ENCODE results near the gene VCP.

VCP gene

DNA sequence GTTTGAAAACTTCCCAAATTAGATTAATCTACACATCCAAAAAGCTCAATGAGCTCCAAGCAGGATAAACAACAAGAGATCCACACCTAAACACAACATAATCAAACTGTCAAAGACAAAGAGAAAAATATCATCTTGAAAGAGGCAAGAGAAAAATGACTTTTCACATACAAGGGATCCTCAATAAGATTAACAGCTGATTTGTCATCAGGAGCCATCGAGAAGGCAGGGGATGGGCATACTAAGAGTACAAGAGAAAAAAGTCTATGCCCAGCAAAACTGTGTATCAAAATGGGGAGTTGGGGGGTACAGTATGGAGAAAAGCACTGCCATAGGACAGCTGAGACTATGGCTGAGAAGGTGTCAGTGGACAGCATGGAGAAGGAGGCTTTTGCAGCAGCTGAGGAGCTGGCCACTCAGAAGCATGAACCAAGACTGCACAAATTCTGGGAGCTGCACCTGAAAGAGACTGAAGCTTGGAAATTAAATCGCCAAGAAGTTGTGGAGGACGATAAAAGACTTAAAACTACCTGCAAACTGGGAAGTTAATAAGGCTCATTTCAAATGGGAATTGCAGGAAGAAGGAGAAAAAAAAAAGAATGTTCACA is 62.0 kb downstream of the VCP start:
- TF ChIP-seq, protein P1, sequence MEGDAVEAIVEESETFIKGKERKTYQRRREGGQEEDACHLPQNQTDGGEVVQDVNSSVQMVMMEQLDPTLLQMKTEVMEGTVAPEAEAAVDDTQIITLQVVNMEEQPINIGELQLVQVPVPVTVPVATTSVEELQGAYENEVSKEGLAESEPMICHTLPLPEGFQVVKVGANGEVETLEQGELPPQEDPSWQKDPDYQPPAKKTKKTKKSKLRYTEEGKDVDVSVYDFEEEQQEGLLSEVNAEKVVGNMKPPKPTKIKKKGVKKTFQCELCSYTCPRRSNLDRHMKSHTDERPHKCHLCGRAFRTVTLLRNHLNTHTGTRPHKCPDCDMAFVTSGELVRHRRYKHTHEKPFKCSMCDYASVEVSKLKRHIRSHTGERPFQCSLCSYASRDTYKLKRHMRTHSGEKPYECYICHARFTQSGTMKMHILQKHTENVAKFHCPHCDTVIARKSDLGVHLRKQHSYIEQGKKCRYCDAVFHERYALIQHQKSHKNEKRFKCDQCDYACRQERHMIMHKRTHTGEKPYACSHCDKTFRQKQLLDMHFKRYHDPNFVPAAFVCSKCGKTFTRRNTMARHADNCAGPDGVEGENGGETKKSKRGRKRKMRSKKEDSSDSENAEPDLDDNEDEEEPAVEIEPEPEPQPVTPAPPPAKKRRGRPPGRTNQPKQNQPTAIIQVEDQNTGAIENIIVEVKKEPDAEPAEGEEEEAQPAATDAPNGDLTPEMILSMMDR (IDR thresholded peaks at IDR 0.05; ENCODE audit: low read depth, low read length): no peak
- Histone ChIP-seq H3K36me3 (no peaks in the 10 kb centered on the region), H3K9me3 (ENCODE audit: severe bottlenecking) (peaks cover 8% of the 10 kb centered on the region), H3K27ac (no peak overlapping the region), H3K4me3 (ENCODE audit: low read depth, low read length) (no peak overlapping the region), H3K27me3 (ENCODE audit: insufficient read depth, low read depth, severe bottlenecking) (no peaks in the 10 kb centered on the region)
- no peak for DNase-seq
